Ammon's horn (tissue), 1 donor: Measurements from ENCODE around the gene DLGAP1.

Source experiments
- DNase-seq: peaks from one replicate; pipeline ENCODE4 v3.0.0-alpha.2; 2016; ENCODE audit warnings: low spot score

DLGAP1 gene

DNA sequence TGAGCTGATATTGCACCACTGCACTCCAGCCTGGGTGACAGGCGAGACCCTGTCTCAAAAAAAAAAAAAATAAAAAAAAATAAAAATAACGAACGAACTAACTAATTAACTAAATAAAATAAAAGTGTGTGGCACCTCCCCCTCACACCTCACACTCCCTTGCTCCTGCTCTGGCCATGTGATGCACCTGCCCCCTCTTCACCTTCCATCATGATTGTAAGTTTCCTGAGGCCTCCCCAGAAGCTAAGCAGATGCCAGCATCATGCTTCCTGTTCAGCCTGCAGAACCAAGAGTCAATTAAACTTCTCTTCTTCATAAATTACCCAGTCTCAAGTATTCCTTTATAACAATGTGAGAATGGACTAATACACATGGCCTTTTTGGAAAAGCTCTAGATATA is 773.0 kb downstream of the DLGAP1 start:
- DNase-seq, result no peak

DNA sequence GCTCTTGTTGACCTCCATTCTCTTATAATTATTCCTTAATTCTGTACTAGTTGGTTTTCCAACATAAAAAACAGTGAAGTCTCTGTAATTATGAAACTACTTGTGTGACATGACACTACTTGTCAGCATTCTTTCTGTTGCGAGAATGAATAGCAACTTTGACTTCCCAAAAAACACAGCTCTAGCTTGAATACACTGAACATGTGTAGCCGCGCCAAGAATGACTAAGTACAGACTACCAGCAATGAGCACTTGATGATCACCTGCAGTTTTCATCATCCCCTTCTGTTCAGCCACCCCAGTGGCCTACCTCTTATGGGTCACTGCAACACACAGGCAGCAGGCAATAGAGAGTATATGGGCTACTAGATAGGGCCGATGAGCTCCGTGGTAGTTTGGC is 775.9 kb downstream of the DLGAP1 start:
- DNase-seq, result no peak

DNA sequence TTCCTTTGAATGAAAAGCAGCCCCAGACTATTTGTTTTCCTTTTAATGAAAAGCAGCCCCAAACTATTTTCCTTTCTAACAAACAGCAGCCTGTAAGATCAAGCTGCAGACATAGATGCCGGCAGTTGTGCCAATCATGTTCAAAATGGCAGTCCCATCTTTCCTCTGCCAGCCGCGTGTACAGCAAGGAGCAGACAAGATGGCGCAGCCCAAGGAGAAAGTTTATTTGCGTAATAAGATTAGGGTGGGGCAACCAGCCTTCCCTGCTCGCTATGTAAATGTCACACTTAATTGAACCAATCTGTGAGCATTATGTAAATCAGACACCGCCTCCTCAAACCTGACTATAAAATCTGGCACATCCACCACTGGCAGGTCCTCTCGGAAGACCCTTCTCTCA is 779.1 kb downstream of the DLGAP1 start:
- DNase-seq, result no peak

DNA sequence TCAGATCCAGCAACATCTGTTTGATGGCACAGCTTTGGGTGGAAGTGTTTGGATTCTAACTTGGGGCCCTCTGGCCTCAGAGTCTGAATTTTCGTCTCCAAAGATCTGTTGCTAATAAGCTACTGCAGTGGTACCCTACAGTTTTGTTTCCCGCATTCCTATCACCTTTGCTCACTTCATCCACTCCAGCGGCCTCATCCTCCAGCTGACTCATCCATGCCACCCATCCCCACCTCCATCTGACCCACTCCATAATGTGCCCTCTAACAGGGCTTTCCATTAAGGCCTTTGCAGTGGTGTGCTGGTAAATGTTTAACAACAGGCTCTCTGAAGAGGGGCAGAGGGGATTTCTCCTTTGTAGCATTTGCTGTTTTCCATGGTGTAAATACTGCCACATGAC is 779.7 kb downstream of the DLGAP1 start:
- DNase-seq, result no peak

DNA sequence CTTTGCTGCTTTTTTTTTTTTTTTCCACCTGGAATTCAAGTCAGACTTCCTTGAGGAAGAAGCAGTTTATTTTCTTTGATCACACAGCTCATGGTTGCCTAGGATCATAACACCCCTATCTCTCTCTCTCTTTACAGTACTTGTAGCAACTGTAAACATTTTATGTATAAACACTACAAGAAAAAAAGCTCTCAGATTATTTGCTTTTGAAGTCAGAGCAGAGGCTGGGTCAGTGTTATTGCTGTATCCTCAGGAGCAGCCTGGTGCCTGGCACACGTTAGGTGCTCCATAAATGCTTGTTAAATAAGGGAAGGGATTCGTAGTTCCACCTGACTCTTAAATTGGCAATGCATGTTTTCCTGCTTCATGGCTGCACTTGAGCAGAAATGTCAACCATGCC is 783.9 kb downstream of the DLGAP1 start:
- no peak for DNase-seq

DNA sequence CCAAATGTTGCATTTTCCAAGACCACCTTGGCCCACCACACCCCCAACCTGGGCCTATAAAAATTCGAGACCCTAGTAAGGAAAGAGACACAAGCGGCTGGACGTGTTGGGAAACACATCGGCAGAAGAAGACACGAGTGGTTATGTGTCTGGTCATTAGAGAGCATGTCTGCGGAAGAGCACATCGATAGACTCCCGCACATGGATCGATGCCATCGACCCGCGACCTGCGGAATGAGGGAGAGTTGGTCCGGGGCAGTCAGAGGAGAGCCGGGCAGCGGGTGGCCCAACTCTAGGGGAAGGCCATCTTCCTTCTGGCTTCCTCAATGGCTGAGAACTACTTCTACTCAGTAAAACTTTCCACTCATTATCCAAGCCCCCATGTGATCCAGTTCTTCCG is 785.7 kb downstream of the DLGAP1 start:
- DNase-seq, result no peak

DNA sequence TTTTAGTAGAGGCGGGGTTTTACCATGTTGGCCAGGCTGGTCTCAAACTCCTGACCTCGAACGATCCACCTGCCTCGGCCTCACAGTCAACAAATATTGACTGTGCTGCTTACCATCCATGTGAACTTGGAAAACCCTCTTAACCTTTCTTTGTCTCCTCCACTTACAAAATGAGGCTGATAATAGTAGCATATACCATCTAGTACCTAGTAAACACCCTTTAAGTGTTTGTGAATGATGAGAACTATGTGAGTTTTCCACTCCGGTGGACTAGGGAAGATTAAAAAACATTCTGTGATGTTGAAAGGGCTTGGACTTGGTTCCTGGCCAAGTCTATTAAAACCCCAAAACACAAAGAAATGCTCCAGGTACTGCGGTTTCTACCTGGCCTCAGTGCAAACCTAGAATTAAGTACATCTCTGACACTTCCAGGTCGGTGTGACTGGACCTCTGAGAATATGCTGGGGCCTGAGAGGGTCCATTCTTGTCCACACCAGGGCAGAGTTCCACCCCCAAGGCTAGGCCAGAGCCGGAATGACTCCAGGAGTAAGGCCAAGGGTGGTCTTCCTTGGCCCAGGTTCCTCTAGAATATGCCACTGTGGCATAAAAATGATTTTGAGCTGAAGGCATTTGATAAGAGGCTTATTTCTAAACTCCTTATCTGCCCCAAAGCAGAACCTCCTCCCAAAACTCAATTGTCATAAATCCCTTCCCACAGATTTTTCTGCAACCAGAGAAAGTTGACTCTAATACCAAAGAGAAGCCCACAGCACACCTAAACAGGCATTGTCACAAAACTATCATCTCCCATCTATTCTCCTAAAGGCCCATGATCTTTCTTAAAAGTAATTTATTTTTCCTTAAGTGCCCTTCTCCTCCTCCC is 787.6 kb downstream of the DLGAP1 start:
- DNase-seq, result no peak

DNA sequence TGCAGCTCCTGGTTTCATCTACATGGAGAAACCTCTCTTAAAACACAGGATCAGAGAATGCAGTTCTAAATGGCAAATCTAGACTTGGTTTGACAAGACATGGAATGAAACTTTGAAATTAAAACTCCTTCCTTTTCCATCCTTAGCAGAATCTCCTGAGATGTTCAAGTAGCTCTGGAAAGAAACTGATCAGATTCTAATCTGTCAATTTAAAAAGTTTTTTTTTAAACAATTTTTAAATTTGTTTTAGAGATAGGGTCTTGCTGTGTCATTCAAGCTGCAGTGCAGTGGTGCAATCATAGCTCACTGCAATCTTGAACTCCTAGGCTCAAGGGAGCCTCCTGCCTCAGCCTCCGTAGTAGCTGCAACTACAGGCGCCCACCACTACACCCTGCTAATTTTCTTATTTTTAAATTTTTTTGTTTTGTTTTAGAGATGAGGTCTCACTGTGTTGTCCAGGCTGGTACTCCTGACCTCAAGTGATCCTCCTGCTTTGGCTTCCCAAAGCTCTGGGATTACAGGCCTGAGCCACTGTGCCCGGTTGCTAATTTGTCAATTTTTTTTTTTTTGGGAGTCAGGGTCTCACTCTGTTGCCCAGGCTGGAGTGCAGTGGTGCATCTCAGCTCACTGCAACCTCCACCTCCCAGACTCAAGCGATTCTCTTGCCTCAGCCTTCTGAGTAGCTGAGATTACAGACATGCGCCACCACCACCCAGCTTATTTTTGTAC is 788.4 kb downstream of the DLGAP1 start:
- DNase-seq, result no peak

DNA sequence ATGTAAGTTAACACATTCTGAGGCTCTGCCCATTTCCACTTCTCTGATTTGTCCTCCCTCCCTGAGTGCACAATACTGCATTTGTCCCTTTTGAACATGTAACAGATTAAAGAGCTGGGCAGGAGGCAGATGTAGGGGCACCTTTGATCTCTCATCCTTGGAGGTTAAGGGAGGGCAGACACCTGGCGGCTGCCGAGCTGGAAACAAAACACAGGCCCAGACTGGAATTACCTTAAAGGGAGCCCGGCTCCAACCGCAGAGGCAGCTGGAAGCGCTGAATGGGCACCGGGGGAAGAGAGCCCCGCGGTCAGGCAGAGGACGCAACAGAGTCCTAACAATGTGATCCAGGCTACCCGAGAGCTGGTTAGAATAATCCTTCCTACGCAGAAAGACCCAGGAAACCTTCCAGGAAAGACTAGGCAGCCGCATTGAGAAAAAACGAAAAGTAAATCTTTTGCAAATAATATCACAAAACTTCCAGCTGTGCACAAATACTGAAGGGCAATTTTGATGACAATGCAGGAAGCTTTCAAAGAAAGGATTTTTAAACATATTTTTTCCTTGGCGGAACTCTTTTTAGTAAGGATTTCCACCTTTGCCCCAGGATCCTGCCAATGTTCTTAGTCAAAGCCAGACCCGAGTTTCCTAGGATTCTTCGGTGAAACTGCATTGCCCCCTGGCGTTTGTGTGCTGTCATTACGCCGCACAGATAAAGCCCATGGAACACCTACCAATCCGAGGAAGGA is 789.2 kb downstream of the DLGAP1 start:
- DNase-seq, result peak; percentile 92

DNA sequence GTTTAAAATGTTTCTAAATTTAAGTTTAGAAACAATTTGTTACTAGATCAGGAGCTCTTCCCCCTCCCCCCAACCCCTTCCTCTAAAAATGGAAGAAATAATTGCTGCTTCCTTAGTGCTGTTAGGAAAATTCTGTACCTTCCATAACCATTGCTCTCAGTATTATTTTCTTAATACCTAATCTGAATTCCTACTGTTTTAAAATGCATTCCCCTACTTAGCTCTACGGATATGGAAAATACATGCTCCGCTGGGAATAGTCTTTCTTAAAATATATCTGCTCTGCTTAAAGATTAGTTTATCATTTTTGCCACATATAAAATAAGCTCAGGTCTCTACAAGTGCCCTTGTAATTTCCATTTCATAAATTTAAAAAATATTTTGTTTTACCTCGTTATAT is 789.9 kb downstream of the DLGAP1 start:
- no peak for DNase-seq

DNA sequence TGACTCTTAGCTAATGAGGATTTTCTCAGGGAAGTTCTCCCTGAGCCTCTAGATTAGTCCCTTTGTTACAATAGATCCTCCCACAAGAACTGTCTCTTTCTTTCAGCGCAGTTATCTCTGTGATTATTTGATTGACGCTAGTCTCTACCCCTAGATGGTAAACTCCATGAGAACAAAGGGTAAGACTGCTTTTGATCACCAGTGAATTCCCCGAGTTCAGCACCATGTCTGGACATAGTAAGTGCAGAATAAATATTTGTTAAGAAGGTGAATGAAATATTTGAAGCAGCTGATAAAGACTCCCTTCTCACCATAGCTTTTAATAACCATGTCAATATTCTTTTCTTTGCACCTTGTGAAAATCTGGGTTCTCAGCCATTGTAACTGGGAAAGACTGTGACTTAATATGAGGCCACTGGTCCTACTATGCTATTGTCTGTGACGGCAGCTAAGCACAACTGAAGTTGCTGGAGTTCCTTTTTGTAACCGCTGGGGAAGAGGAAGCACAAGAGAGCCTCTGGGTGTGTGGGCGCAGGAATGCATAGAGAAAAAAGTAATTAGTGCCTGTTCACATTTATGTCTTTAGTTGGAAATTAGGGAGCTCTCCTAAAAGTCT is 790.4 kb downstream of the DLGAP1 start:
- peak; percentile 34 for DNase-seq

DNA sequence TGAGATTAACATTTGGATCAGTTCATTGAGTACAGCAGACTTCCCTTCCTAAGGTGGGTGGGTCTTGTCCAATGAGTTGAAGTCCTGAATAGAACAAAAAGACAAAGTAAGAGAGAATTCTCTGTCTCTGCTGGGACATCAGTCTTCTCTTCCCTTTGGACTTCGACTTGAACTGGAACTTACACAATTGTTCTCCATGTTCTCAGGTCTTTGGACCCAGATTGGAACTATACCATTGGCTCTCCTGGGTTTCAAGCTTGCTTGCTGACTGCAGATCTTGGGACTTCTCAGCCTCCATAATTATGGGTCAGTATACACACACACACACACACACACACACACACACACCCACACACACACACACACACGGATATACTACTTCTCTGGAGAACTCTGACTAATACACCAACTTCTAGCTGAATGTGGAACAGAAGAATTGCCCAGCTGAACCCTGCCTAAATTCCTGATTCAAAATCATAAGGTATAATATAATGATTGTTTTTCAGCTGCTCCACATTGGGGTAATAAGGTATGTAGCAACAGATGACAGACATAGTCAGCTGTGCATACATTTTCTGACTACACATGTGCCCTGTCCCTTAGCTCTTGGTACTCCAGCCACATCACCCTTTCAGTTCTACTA is 791.1 kb downstream of the DLGAP1 start:
- no peak for DNase-seq

DNA sequence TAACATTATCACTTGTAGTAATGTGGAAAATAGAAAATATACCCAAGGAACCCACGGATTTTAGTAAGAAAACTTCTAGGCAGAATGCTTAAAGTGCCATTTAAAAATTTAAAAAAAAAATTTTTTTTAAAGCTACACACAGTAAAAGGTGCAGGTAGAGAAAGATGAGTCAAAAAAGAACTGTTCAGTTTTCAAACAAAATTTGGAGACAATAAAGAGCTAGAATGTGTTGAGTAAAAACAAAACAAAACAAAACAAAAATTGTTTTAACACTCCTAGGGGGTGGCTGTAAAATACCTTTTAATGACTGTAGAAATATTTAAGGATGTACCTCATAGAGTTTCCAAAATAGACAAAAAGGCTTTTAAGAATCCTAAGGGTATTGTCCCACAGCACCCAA is 793.1 kb downstream of the DLGAP1 start:
- DNase-seq, result no peak

DNA sequence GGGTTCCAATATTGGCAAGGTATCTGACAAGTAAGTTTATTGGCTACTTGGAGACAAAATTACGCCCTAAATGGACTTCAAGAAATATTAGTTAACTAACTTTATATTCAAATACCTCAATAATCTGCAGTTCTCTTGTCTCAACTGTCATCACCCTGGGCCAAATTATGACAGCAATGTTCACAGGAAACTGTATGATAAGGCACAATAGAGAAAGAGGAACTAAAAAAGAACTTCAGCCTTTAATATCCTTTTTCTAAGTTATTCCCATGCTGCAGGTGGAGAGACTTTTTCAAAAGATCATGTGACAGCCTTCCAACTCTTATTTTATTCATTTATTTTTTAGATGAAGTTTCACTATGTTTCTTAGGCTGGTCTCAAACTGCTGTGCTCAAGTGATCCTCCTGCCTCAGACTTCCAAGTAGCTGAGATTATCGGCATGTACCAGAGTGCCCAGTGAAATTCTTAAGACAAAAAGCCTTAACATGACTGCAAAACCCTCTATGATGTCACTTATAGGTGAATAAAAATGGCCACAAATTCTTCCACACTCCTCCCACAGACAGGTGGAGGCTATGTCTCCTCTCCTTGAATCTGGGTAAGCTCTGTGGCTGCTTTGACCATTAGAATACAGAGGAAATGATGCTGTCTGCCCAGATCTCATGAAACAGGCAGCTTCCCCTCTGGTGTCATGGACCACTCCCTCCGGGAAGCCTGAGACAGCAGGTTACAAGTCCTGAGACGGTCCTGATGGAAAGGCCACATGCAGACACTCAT is 794.2 kb downstream of the DLGAP1 start:
- no peak for DNase-seq

DNA sequence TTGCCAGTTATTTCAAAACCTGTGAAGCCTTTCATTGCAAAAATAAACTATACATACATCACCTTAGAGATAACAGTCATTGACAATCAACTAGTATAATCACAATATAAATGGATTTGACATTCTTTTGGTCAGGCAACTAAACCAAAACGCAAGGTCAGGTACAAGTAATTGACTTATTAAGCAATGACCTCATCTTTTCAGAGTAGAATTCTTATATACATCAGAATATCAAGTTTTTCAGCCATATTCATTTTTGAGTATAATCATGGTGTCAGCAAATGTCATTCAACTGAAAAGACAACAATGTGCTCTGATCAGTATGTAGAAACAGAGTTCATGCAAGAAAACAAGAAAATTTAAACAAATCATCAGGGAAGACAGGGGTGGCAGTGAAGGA is 796.6 kb downstream of the DLGAP1 start:
- DNase-seq, result no peak

DNA sequence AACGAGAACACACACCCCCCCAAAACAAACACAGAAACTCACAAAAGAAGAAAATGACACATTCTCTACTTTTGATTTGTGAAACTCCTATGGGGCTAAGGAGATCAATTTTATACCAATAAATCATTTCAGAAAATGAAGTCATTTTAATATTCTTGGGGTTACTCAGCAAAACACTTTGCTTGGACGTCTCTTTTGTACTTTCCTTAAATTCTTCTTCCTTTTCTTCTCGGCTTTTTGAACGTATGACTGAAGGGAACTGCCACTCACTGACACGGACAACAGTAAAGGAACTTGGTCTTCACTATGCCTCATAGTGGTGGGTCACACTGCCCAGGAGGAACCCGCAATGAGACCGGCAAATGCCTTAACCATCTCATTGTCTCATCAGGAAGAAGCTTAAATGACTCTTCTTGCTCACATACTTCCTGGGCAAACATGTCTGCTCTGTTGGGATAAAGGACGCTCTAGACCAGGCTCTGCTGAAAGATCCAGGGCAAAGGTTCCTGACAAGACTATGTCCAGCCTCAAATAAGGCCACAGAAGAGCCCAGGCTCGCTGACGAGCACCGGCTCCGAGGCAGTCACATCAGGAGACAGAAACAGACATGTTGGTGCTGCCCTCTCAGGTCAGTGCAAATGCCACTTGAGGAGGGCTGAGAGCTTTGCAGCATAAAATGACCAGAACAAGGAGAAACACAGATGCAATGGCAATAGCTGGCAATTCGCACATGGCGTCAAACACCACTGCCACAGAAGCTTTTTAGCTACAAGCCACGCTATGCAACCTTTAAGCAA is 799.7 kb downstream of the DLGAP1 start:
- DNase-seq, result no peak

DNA sequence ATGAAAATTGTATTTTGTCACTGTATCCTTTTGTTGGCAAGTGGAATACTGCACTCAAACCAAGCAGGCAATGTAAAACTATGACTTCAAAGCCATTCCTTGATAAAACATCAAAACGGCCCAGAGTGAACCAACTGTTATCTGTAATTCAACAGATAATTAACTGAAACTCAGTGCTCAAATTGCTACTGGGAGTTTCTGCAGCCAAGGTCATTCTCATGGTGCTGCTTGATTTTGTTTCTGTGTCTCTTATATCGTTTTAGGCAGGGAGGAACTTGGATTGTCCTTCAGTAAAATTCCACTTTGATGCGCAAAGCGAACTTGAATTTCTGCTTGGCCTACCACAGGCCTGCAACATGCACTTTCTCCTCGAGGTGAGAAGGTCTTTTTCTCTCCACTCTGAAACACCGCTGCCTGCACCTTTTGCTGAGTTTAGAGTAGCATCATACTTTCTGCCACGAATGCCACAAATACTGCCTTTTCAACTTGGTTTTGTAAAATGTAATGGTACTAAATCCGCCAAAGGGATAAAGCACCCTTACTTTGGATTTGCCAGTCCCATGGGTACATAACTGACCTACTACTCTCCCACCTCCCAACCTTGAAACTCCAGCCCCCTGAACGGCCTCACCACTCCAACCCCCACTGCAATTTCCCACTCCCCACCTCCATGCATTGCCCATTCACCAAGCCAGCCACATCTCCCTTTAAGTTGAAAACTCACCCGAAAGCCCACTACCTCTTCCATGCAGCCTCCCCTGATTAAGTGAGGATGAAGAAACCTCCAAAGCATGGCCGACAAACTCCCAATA is 800.5 kb downstream of the DLGAP1 start:
- no peak for DNase-seq

DNA sequence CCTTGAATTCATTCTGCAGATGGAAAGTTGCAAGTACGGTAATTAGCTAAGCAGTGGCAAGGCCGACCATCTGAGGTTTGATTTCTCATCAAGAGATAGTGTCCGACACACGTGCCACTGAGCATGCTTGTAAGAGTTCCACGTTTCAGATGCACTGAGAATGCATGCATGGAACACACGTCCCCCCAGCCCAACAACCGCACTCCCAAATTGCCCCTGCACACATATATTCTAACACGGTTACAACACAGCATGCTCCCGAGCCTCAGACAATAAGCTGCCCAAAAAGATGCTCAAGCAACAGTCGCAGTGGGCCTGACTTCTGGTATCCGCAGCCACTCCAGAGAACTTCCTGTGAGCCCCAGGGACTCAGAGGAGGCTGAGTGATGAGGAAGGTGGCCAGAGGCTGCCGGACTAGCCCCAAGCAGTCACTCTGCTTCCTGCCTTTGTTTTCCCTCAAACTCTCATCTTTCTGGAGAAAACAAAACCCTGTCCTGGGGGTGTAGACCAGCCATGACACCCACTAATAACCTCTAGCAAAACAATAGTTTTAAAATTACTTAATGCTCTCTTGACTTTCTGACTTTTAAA is 801.2 kb downstream of the DLGAP1 start:
- no peak for DNase-seq
